ENCODE data around the gene GALNTL6.
A peak's percentile ranks its signal among the peaks of the same experiment; 100 is the strongest.

GALNTL6 gene

GRCh38 chr4:172809319-172809718, 996.1 kb downstream of the GALNTL6 start:
- no peak for DNase-seq (ENCODE audit: low spot score)

- no peak for DNase-seq (ENCODE audit: low spot score)
Observed at GRCh38 chr4:172813359-172813923, 1000.2 kb downstream of the GALNTL6 start.

- no peak for DNase-seq (ENCODE audit: low spot score)
Observed at GRCh38 chr4:172815499-172816164, 1002.4 kb downstream of the GALNTL6 start.

GRCh38 chr4:172818901-172819300, 1005.7 kb downstream of the GALNTL6 start:
- no peak for DNase-seq (ENCODE audit: low spot score)

- DNase-seq (ENCODE audit: low spot score) = no peak
Observed at GRCh38 chr4:172819353-172819752, 1006.1 kb downstream of the GALNTL6 start.

- no peak for DNase-seq (ENCODE audit: low spot score)
Observed at GRCh38 chr4:172822331-172822730, 1009.1 kb downstream of the GALNTL6 start.

GRCh38 chr4:172826346-172826745, 1013.1 kb downstream of the GALNTL6 start:
- peak; percentile 31 for DNase-seq (ENCODE audit: low spot score)

- DNase-seq (ENCODE audit: low spot score) = no peak
Observed at GRCh38 chr4:172826861-172827260, 1013.7 kb downstream of the GALNTL6 start.

- DNase-seq (ENCODE audit: low spot score) = no peak
Observed at GRCh38 chr4:172830295-172830764, 1017.1 kb downstream of the GALNTL6 start.

GRCh38 chr4:172836661-172837060, 1023.5 kb downstream of the GALNTL6 start:
- DNase-seq (ENCODE audit: low spot score) = no peak

GRCh38 chr4:172838111-172838510, 1024.9 kb downstream of the GALNTL6 start:
- no peak for DNase-seq (ENCODE audit: low spot score)

- DNase-seq (ENCODE audit: low spot score) = no peak
Observed at GRCh38 chr4:172838943-172839342, 1025.7 kb downstream of the GALNTL6 start.

- DNase-seq (ENCODE audit: low spot score) = no peak
Observed at GRCh38 chr4:172842779-172843178, 1029.6 kb downstream of the GALNTL6 start.

- DNase-seq (ENCODE audit: low spot score) = no peak
Observed at GRCh38 chr4:172843192-172843591, 1030.0 kb downstream of the GALNTL6 start.

- DNase-seq (ENCODE audit: low spot score) = no peak
Observed at GRCh38 chr4:172844556-172844955, 1031.4 kb downstream of the GALNTL6 start.

- no peak for DNase-seq (ENCODE audit: low spot score)
Observed at GRCh38 chr4:172845281-172845680, 1032.1 kb downstream of the GALNTL6 start.

GRCh38 chr4:172850838-172851237, 1037.6 kb downstream of the GALNTL6 start:
- peak; percentile 41 for DNase-seq (ENCODE audit: low spot score)

GRCh38 chr4:172851534-172851933, 1038.3 kb downstream of the GALNTL6 start:
- DNase-seq (ENCODE audit: low spot score) = no peak

GRCh38 chr4:172857026-172857425, 1043.8 kb downstream of the GALNTL6 start:
- no peak for DNase-seq (ENCODE audit: low spot score)

GRCh38 chr4:172858731-172859230, 1045.6 kb downstream of the GALNTL6 start:
- DNase-seq (ENCODE audit: low spot score) = no peak

GRCh38 chr4:172865103-172865502, 1051.9 kb downstream of the GALNTL6 start:
- no peak for DNase-seq (ENCODE audit: low spot score)

- no peak for DNase-seq (ENCODE audit: low spot score)
Observed at GRCh38 chr4:172865531-172866127, 1052.4 kb downstream of the GALNTL6 start.

GRCh38 chr4:172866421-172866820, 1053.2 kb downstream of the GALNTL6 start:
- DNase-seq (ENCODE audit: low spot score) = no peak

Measured in hepatic stellate cell (primary cell).